Measurements from ENCODE around the gene PTPRD.

PTPRD gene

GRCh38 chr9:8917956-8918739, 1694.7 kb downstream of the PTPRD start:
- DNase-seq (ENCODE audit: low read depth, low spot score): no peak
- Histone ChIP-seq H3K9me3 (ENCODE audit: low read depth, low read length) (no peaks in the 10 kb centered on the region), H3K4me3 (no peak overlapping the region), H3K36me3 (ENCODE audit: insufficient read depth, low read length) (no peaks in the 10 kb centered on the region), H3K9ac (ENCODE audit: insufficient read length) (no peak overlapping the region), H3K27ac (no peak overlapping the region)
- no peak for TF ChIP-seq FOXP2 (optimal IDR thresholded peaks at IDR 0.05; ENCODE audit: control extremely low read depth, extremely low read length, insufficient read depth)
- TF ChIP-seq POLR2AphosphoS5 (IDR thresholded peaks at IDR 0.05; ENCODE audit: borderline replicate concordance, low read depth, low read length): no peak
- no peak for TF ChIP-seq EZH2 (IDR thresholded peaks at IDR 0.05)

- H3K27ac ChIP-seq: no peak overlapping the region
- TF ChIP-seq EZH2 (IDR thresholded peaks at IDR 0.05): no peak
- no peak for TF ChIP-seq POLR2AphosphoS5 (IDR thresholded peaks at IDR 0.05; ENCODE audit: borderline replicate concordance, low read depth, low read length)
- TF ChIP-seq FOXP2 (optimal IDR thresholded peaks at IDR 0.05; ENCODE audit: control extremely low read depth, extremely low read length, insufficient read depth): no peak
- H3K9ac ChIP-seq (ENCODE audit: insufficient read length): no peak overlapping the region
- no peaks in the 10 kb centered on the region for H3K36me3 ChIP-seq (ENCODE audit: insufficient read depth, low read length)
- H3K4me3 ChIP-seq: no peak overlapping the region
- no peak for DNase-seq (ENCODE audit: low read depth, low spot score)
- H3K9me3 ChIP-seq (ENCODE audit: low read depth, low read length): no peaks in the 10 kb centered on the region
Measured at GRCh38 chr9:8916771-8917170, 1696.0 kb downstream of the PTPRD start.

GRCh38 chr9:8907868-8908267, 1704.9 kb downstream of the PTPRD start:
- no peak for DNase-seq (ENCODE audit: low read depth, low spot score)
- no peaks in the 10 kb centered on the region for H3K36me3 ChIP-seq (ENCODE audit: insufficient read depth, low read length)
- no peak overlapping the region for H3K4me3 ChIP-seq
- no peak overlapping the region for H3K9ac ChIP-seq (ENCODE audit: insufficient read length)
- no peak overlapping the region for H3K27ac ChIP-seq
- H3K9me3 ChIP-seq (ENCODE audit: low read depth, low read length): no peaks in the 10 kb centered on the region
- TF ChIP-seq EZH2 (IDR thresholded peaks at IDR 0.05) (no peak), FOXP2 (optimal IDR thresholded peaks at IDR 0.05; ENCODE audit: control extremely low read depth, extremely low read length, insufficient read depth) (no peak), POLR2AphosphoS5 (IDR thresholded peaks at IDR 0.05; ENCODE audit: borderline replicate concordance, low read depth, low read length) (no peak)

GRCh38 chr9:8905731-8906130, 1707.1 kb downstream of the PTPRD start:
- no peaks in the 10 kb centered on the region for H3K9me3 ChIP-seq (ENCODE audit: low read depth, low read length)
- H3K27ac ChIP-seq: no peak overlapping the region
- no peak overlapping the region for H3K4me3 ChIP-seq
- TF ChIP-seq FOXP2 (optimal IDR thresholded peaks at IDR 0.05; ENCODE audit: control extremely low read depth, extremely low read length, insufficient read depth): no peak
- no peak for TF ChIP-seq POLR2AphosphoS5 (IDR thresholded peaks at IDR 0.05; ENCODE audit: borderline replicate concordance, low read depth, low read length)
- TF ChIP-seq EZH2 (IDR thresholded peaks at IDR 0.05): no peak
- DNase-seq (ENCODE audit: low read depth, low spot score): no peak
- no peak overlapping the region for H3K9ac ChIP-seq (ENCODE audit: insufficient read length)
- no peaks in the 10 kb centered on the region for H3K36me3 ChIP-seq (ENCODE audit: insufficient read depth, low read length)

GRCh38 chr9:8904771-8905515, 1707.9 kb downstream of the PTPRD start:
- H3K9me3 ChIP-seq (ENCODE audit: low read depth, low read length): no peaks in the 10 kb centered on the region
- no peak for TF ChIP-seq EZH2 (IDR thresholded peaks at IDR 0.05)
- no peak for TF ChIP-seq FOXP2 (optimal IDR thresholded peaks at IDR 0.05; ENCODE audit: control extremely low read depth, extremely low read length, insufficient read depth)
- no peak for TF ChIP-seq POLR2AphosphoS5 (IDR thresholded peaks at IDR 0.05; ENCODE audit: borderline replicate concordance, low read depth, low read length)
- no peaks in the 10 kb centered on the region for H3K36me3 ChIP-seq (ENCODE audit: insufficient read depth, low read length)
- no peak for DNase-seq (ENCODE audit: low read depth, low spot score)
- no peak overlapping the region for H3K9ac ChIP-seq (ENCODE audit: insufficient read length)
- no peak overlapping the region for H3K4me3 ChIP-seq
- H3K27ac ChIP-seq: no peak overlapping the region

- Histone ChIP-seq H3K36me3 (ENCODE audit: insufficient read depth, low read length) (no peaks in the 10 kb centered on the region), H3K4me3 (no peak overlapping the region), H3K9ac (ENCODE audit: insufficient read length) (no peak overlapping the region), H3K27ac (no peak overlapping the region), H3K9me3 (ENCODE audit: low read depth, low read length) (no peaks in the 10 kb centered on the region)
- DNase-seq (ENCODE audit: low read depth, low spot score): no peak
- TF ChIP-seq POLR2AphosphoS5 (IDR thresholded peaks at IDR 0.05; ENCODE audit: borderline replicate concordance, low read depth, low read length): no peak
Measured at GRCh38 chr9:8903077-8903476, 1709.7 kb downstream of the PTPRD start.

GRCh38 chr9:8901146-8901545, 1711.7 kb downstream of the PTPRD start:
- Histone ChIP-seq H3K9me3 (ENCODE audit: low read depth, low read length) (no peaks in the 10 kb centered on the region), H3K27ac (no peak overlapping the region), H3K9ac (ENCODE audit: insufficient read length) (no peak overlapping the region), H3K36me3 (ENCODE audit: insufficient read depth, low read length) (no peaks in the 10 kb centered on the region), H3K4me3 (no peak overlapping the region)
- no peak for TF ChIP-seq POLR2AphosphoS5 (IDR thresholded peaks at IDR 0.05; ENCODE audit: borderline replicate concordance, low read depth, low read length)
- no peak for TF ChIP-seq FOXP2 (optimal IDR thresholded peaks at IDR 0.05; ENCODE audit: control extremely low read depth, extremely low read length, insufficient read depth)
- no peak for TF ChIP-seq EZH2 (IDR thresholded peaks at IDR 0.05)
- DNase-seq (ENCODE audit: low read depth, low spot score): no peak

GRCh38 chr9:8899511-8899910, 1713.3 kb downstream of the PTPRD start:
- Histone ChIP-seq H3K27ac (no peak overlapping the region), H3K9ac (ENCODE audit: insufficient read length) (no peak overlapping the region), H3K9me3 (ENCODE audit: low read depth, low read length) (no peaks in the 10 kb centered on the region), H3K4me3 (no peak overlapping the region), H3K36me3 (ENCODE audit: insufficient read depth, low read length) (no peaks in the 10 kb centered on the region)
- TF ChIP-seq FOXP2 (optimal IDR thresholded peaks at IDR 0.05; ENCODE audit: control extremely low read depth, extremely low read length, insufficient read depth) (no peak), POLR2AphosphoS5 (IDR thresholded peaks at IDR 0.05; ENCODE audit: borderline replicate concordance, low read depth, low read length) (no peak), EZH2 (IDR thresholded peaks at IDR 0.05) (no peak)
- DNase-seq (ENCODE audit: low read depth, low spot score): no peak
